Kidney (tissue), 14 donors: Measurements from ENCODE around the gene ATF7IP. TPM values are rescaled to one million over a fixed set of nuclear protein-coding genes. Genes with fewer than 3 reads are reported as not detected.

ENCODE experiments used
- DNase-seq, 5 donors: peaks; one replicate each; pipeline ENCODE4 v3.0.0-alpha.2; 2013 to 2020
- FAIRE-seq: peaks from 2 replicates; lab custom pipeline; 2012; peaks lifted over from hg19 to GRCh38; lab: Jason Lieb, UNC
- H3K27ac ChIP-seq, 2 donors: one replicate each; pipeline ENCODE4 v1.7.0; 2013; ENCODE audit warnings: low read depth in 2 of 2, low read length in 2 of 2, inconsistent platforms in 1 of 2
- H3K27me3 ChIP-seq: one replicate; pipeline ENCODE4 v1.7.1; 2013; ENCODE audit warnings: low read length, inconsistent platforms; ENCODE audit not compliant: control insufficient read depth, insufficient read depth
- H3K36me3 ChIP-seq, 3 donors: one replicate each; pipeline versions ENCODE4 v1.7.0 to v1.7.1; 2013; ENCODE audit warnings: low read length in 3 of 3, control low read depth in 1 of 3, inconsistent platforms in 1 of 3; ENCODE audit not compliant: insufficient read depth in 3 of 3, control insufficient read depth in 2 of 3
- H3K4me1 ChIP-seq, 3 donors: one replicate each; pipeline versions ENCODE4 v1.7.0 to v1.7.1; 2013; ENCODE audit warnings: low read length in 3 of 3, inconsistent platforms in 1 of 3, low read depth in 1 of 3; ENCODE audit not compliant: control insufficient read depth in 2 of 3, insufficient read depth in 2 of 3
- H3K4me3 ChIP-seq, 3 donors: one replicate each; pipeline versions ENCODE4 v1.7.0 to v1.8.1; 2013; ENCODE audit warnings: low read length in 3 of 3, control low read depth in 1 of 3, inconsistent platforms in 1 of 3
- H3K9ac ChIP-seq, 3 donors: one replicate each; pipeline versions ENCODE4 v1.7.0 to v1.7.1; 2013; ENCODE audit warnings: low read length in 3 of 3, control low read depth in 1 of 3, inconsistent platforms in 1 of 3
- H3K9me3 ChIP-seq, 3 donors: one replicate each; pipeline versions ENCODE4 v1.7.0 to v1.7.1; 2013; ENCODE audit warnings: low read length in 3 of 3, control low read depth in 1 of 3, inconsistent platforms in 1 of 3; ENCODE audit not compliant: control insufficient read depth in 2 of 3, insufficient read depth in 1 of 3
- intact Hi-C: fragments of 100-400 bp; cut with DNase I; formaldehyde crosslinking; loops from one replicate; pipeline ENCODE4 v1.11.1; 2022
- polyA plus RNA-seq: library from polyadenylated mRNA; stranded (reverse); fragments of 350-450 nt; fragmentation: Illumina TruSeq; extraction: RNeasy Lipid Tissue Mini Kit (QIAGEN cat#74804); gene quantifications from one replicate; pipeline ENCODE4 v1.2.3, GENCODE V29; 2014; ENCODE audit warnings: low read depth, low replicate concordance; ENCODE audit not compliant: insufficient read depth
- total RNA-seq: library from RNA; stranded (reverse); fragmentation: NEBNext Ultra II Directional; extraction: Animal tissue kit (Norgen Biotek cat#: 25700); gene quantifications from one replicate; pipeline ENCODE4 v1.2.1, GENCODE V29; 2021
- TF ChIP-seq, protein P1 (sequence below): IDR thresholded peaks from 3 replicates; pipeline ENCODE4 v1.5.1; 2012; ENCODE audit warnings: mild to moderate bottlenecking, moderate library complexity, borderline replicate concordance; ENCODE audit not compliant: insufficient read depth; ENCODE audit errors: extremely low read depth
- donor health status: control.
- donor health status: control.
- donor health status: control.
- donor health status: control.
- donor health status: control.
- donor health status: DM: yes; HTN: yes; CAD: no.
- donor health status: Normal renal cell carcinoma (clear cell type).

The ATF7IP gene
- total and polyA plus RNA-seq, 2 donors from 2014 or later: 6.3 to 97.1 TPM

DNA sequence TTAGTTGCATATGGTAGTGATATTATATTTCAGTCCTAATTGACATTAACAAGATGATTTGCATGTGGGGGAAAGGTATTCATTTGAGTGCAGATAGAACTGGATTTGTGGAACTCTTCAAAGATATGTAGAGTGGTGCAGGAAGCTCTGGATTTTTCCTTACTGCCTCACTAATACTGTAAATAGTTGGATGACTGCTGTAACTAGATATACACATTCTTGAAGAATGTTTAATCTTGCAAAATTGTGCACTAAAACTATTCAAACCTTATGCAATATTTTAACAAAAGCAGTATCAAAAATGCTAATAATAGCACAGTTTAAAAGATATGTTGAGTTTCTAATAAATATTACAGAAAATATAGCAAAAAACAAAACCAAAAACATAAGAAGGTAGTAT lies 43.1 kb upstream of the ATF7IP start:
- Histone ChIP-seq H3K27me3 (no peaks in the 10 kb centered on the region), H3K36me3 (no peaks in the 10 kb centered on the region), H3K9ac (no peak overlapping the region), H3K9me3 (no peaks in the 10 kb centered on the region), H3K4me3 (no peak overlapping the region), H3K4me1 (no peaks in the 10 kb centered on the region), H3K27ac (no peak overlapping the region)
- FAIRE-seq: no peak
- TF ChIP-seq, protein P1, sequence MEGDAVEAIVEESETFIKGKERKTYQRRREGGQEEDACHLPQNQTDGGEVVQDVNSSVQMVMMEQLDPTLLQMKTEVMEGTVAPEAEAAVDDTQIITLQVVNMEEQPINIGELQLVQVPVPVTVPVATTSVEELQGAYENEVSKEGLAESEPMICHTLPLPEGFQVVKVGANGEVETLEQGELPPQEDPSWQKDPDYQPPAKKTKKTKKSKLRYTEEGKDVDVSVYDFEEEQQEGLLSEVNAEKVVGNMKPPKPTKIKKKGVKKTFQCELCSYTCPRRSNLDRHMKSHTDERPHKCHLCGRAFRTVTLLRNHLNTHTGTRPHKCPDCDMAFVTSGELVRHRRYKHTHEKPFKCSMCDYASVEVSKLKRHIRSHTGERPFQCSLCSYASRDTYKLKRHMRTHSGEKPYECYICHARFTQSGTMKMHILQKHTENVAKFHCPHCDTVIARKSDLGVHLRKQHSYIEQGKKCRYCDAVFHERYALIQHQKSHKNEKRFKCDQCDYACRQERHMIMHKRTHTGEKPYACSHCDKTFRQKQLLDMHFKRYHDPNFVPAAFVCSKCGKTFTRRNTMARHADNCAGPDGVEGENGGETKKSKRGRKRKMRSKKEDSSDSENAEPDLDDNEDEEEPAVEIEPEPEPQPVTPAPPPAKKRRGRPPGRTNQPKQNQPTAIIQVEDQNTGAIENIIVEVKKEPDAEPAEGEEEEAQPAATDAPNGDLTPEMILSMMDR: no peak
- intact Hi-C loops: no loop called here
- no peak for DNase-seq

GRCh38 chr12:14325716-14326343 lies 39.7 kb upstream of the ATF7IP start:
- no peaks in the 10 kb centered on the region for H3K4me1 ChIP-seq
- no peaks in the 10 kb centered on the region for H3K27me3 ChIP-seq
- FAIRE-seq (no peak), DNase-seq (no peak)
- H3K36me3 ChIP-seq: no peaks in the 10 kb centered on the region
- TF ChIP-seq, protein P1: no peak
- H3K27ac ChIP-seq: no peak overlapping the region
- no peak overlapping the region for H3K9ac ChIP-seq
- intact Hi-C loops: no loop called here
- no peak overlapping the region for H3K4me3 ChIP-seq
- H3K9me3 ChIP-seq: no peaks in the 10 kb centered on the region

GRCh38 chr12:14326699-14327098 lies 38.8 kb upstream of the ATF7IP start:
- no peaks in the 10 kb centered on the region for H3K4me1 ChIP-seq
- TF ChIP-seq, protein P1: no peak
- H3K36me3 ChIP-seq: no peaks in the 10 kb centered on the region
- intact Hi-C loops: no loop called here
- no peak overlapping the region for H3K27ac ChIP-seq
- DNase-seq (no peak), FAIRE-seq (no peak)
- peaks cover 0 to 2% (median 1%) of the 10 kb centered on the region in 3 donors for H3K9me3 ChIP-seq
- no peak overlapping the region for H3K9ac ChIP-seq
- no peaks in the 10 kb centered on the region for H3K27me3 ChIP-seq
- H3K4me3 ChIP-seq: no peak overlapping the region

DNA sequence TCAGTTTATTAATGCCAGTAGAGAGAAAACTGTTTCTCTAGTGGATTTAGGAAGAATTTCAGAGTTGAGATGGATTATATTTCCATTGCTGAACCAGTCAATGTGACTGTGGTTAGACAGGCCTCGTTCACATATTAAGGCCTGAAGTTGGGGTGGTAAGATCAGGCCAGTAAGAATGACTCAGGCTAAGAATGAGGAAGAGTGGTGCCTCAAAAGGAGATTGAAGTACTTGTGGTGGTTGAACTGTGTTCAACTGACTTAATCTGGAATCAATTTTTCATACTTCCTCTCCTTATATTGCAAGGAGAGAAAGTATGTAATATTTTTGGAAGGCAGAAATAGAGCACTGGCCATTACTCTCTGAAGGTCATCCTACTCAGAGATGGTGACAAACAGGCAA lies 37.8 kb upstream of the ATF7IP start:
- no peak overlapping the region for H3K9ac ChIP-seq
- H3K36me3 ChIP-seq: no peaks in the 10 kb centered on the region
- no peak for FAIRE-seq
- H3K9me3 ChIP-seq: peaks cover 0 to 5% (median 5%) of the 10 kb centered on the region in 3 donors
- intact Hi-C loops: no loop called here
- no peak for DNase-seq
- no peak overlapping the region for H3K4me3 ChIP-seq
- no peaks in the 10 kb centered on the region for H3K27me3 ChIP-seq
- TF ChIP-seq, protein P1: no peak
- H3K27ac ChIP-seq: no peak overlapping the region
- no peaks in the 10 kb centered on the region for H3K4me1 ChIP-seq
